ENCODE measurements around the gene STAT2.

The STAT2 gene

DNA sequence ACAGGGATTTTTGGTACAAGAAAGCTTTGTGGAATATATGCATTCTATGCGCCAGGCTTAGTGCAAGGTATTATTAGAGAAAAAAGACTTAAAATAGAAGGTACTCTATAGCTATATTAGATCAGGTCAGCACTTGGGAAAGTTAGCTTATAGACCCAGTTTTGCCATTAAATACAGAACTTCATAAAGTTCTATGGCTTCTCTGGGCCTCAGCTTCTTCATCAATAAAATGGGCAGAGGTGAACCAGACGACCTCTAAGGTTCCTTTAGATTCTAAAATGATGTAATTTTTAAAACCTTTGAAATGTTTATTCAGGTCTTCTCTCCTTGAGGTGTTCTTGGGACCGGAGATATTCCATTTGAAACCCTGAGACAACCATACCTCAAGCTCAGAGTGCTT lies 51.2 kb downstream of the STAT2 start:
- H3K4me3 ChIP-seq = no peak overlapping the region
- H3K36me3 ChIP-seq (ENCODE audit: insufficient read depth, low read length) = peaks cover 31% of the 10 kb centered on the region
- H3K9ac ChIP-seq (ENCODE audit: insufficient read length) = no peak overlapping the region
- no peak overlapping the region for H3K27ac ChIP-seq
- no peak for DNase-seq (ENCODE audit: low read depth, low spot score)
- TF ChIP-seq EZH2 (IDR thresholded peaks at IDR 0.05) (no peak), POLR2AphosphoS5 (IDR thresholded peaks at IDR 0.05; ENCODE audit: borderline replicate concordance, low read depth, low read length) (no peak), FOXP2 (optimal IDR thresholded peaks at IDR 0.05; ENCODE audit: control extremely low read depth, extremely low read length, insufficient read depth) (no peak)
- no peaks in the 10 kb centered on the region for H3K9me3 ChIP-seq (ENCODE audit: low read depth, low read length)

DNA sequence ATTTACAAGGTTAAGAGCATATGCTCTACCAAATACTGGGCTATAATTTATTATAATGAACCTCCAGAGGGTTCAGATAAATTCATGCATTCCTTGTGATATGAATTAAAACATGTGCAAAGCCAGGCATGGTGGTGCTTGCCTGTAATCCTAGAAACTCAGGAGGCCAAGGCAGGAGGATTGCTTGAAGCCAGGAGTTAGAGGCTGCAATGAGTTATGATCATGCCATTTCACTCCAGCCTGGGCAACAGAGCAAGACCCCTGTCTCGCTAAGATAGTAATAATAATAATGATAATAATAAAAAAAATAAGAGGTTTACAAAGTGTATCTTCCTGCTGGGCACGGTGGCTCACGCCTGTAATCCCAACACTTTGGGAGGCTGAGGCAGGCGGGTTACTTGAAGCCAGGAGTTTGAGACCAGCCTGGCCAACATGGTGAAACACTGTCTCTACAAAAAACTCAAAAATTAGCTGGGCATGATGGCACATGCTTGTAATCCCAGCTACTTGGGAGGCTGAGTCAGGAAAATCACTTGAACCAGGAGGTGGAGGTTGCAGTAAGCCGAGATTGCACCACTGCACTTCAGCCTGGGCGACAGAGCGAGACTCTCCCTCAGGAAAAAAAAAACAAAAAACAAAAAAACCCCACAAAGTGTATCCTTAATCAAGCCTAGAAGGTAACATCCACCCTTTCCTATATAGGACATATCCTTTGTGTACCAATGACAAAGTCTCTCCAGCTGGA lies 52.5 kb downstream of the STAT2 start:
- H3K36me3 ChIP-seq (ENCODE audit: insufficient read depth, low read length) = peaks cover 31% of the 10 kb centered on the region
- H3K9me3 ChIP-seq (ENCODE audit: low read depth, low read length) = no peaks in the 10 kb centered on the region

DNA sequence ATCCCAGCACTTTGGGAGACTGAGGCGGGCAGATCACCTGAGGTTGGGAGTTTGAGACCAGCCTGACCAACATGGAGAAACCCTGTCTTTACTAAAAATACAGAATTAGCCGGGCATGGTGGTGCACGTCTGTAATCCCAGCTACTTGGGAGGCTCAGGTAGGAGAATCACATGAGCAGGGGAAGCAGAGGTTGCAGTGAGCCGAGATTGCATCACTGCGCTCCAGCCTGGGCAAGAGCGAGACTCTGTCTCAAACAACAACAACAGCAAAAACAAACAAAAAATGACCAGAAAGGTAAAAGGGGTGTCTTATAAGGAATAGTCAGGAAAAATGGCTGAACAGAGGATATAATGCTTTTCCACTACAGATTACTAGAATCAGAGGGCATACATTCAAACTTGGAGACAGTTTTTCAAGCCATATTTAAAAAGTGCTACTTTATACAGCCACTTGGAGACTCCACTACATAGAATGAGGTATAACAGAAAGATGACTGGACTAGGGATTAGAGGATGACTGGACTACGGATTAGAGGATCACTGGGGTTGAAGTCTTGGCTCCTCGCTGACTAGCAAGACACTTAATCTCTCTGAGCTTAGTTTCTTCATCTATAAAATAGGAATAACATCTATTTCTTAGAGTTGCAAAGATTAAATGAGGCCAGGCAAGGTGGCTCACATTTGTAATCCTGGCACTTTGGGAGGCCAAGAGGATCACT lies 54.9 kb downstream of the STAT2 start:
- no peak for DNase-seq (ENCODE audit: low read depth, low spot score)
- TF ChIP-seq EZH2 (IDR thresholded peaks at IDR 0.05) (no peak), POLR2AphosphoS5 (IDR thresholded peaks at IDR 0.05; ENCODE audit: borderline replicate concordance, low read depth, low read length) (no peak), FOXP2 (optimal IDR thresholded peaks at IDR 0.05; ENCODE audit: control extremely low read depth, extremely low read length, insufficient read depth) (no peak)
- H3K4me3 ChIP-seq = no peak overlapping the region
- H3K9me3 ChIP-seq (ENCODE audit: low read depth, low read length) = no peaks in the 10 kb centered on the region
- no peak overlapping the region for H3K9ac ChIP-seq (ENCODE audit: insufficient read length)
- H3K36me3 ChIP-seq (ENCODE audit: insufficient read depth, low read length) = peaks cover 19% of the 10 kb centered on the region
- H3K27ac ChIP-seq = no peak overlapping the region

More for the DNA sequence above, 52.5 kb downstream of the STAT2 start:
- Histone ChIP-seq H3K27ac (no peak overlapping the region), H3K4me3 (no peak overlapping the region), H3K9ac (ENCODE audit: insufficient read length) (no peak overlapping the region)
- no peak for DNase-seq (ENCODE audit: low read depth, low spot score)
- TF ChIP-seq POLR2AphosphoS5 (IDR thresholded peaks at IDR 0.05; ENCODE audit: borderline replicate concordance, low read depth, low read length) = no peak
- no peak for TF ChIP-seq EZH2 (IDR thresholded peaks at IDR 0.05)
- TF ChIP-seq FOXP2 (optimal IDR thresholded peaks at IDR 0.05; ENCODE audit: control extremely low read depth, extremely low read length, insufficient read depth) = no peak

DNA sequence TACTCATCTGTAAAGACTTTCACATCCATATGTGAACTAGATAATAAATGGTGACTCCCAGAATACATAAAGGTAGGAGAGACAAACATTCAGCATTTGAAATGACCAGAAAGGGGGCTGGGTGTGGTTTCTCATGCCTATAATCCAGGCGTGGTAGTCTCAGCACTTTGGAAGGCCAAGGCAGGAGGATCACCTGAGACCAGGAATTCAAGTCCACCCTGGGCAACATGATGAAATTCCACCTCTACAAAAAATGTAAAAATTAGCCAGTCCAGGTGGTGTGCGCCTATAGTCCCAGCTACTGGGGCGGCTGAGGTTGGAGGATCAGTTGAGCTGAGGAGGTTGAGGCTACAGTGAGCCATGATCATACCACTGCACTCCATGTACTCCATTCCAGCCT lies 55.6 kb downstream of the STAT2 start:
- peaks cover 14% of the 10 kb centered on the region for H3K36me3 ChIP-seq (ENCODE audit: insufficient read depth, low read length)
- no peak for DNase-seq (ENCODE audit: low read depth, low spot score)
- TF ChIP-seq EZH2 (IDR thresholded peaks at IDR 0.05) (no peak), FOXP2 (optimal IDR thresholded peaks at IDR 0.05; ENCODE audit: control extremely low read depth, extremely low read length, insufficient read depth) (no peak), POLR2AphosphoS5 (IDR thresholded peaks at IDR 0.05; ENCODE audit: borderline replicate concordance, low read depth, low read length) (no peak)
- H3K4me3 ChIP-seq = no peak overlapping the region
- no peak overlapping the region for H3K27ac ChIP-seq
- no peak overlapping the region for H3K9ac ChIP-seq (ENCODE audit: insufficient read length)
- H3K9me3 ChIP-seq (ENCODE audit: low read depth, low read length) = no peaks in the 10 kb centered on the region

DNA sequence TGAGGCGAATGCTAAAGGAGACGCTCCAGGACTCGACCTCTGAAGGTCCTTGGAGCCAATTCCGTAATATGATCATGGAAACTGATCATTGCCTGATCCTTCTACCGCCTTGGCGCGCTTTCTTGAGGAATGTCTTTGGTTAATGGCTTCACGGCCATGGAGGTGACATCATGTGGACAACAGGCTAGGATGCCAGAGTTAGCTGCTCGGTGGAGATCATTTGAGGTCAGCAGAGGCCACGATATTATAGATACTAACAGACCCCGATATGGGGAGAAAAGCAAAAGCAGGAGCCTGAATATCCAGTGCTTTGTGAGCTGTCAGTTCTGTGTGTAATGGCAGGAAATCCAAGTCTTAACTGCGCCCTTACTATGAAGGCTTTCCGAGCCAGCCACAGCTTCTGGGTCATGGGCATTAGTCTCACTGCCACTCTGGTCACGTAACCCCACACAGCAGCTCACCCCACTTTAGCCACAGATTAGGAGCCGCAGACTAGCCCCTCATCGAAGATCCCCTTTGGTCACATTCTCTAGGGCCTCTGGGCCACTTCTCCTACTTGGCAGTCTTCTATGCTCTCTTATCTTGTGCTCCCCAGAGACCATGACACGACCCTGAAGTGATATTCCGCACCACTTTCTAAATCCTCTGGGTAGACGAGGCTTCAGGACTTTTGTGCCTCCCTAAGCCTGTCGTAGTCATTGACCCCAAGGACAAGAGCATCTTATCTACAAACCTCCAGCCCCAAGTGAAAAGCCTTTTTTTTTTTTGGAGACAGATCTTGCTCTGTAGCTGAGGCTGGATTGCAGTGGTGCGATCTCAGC lies 59.1 kb downstream of the STAT2 start:
- Histone ChIP-seq H3K9me3 (ENCODE audit: low read depth, low read length) (no peaks in the 10 kb centered on the region), H3K36me3 (ENCODE audit: insufficient read depth, low read length) (peaks cover 38% of the 10 kb centered on the region), H3K9ac (ENCODE audit: insufficient read length) (peak overlapping the region; percentile 79), H3K4me3 (peak overlapping the region; percentile 93), H3K27ac (peak overlapping the region; percentile 79)
- DNase-seq (ENCODE audit: low read depth, low spot score) = no peak
- TF ChIP-seq EZH2 (IDR thresholded peaks at IDR 0.05) = no peak
- TF ChIP-seq POLR2AphosphoS5 (IDR thresholded peaks at IDR 0.05; ENCODE audit: borderline replicate concordance, low read depth, low read length) = no peak
- TF ChIP-seq FOXP2 (optimal IDR thresholded peaks at IDR 0.05; ENCODE audit: control extremely low read depth, extremely low read length, insufficient read depth) = no peak

DNA sequence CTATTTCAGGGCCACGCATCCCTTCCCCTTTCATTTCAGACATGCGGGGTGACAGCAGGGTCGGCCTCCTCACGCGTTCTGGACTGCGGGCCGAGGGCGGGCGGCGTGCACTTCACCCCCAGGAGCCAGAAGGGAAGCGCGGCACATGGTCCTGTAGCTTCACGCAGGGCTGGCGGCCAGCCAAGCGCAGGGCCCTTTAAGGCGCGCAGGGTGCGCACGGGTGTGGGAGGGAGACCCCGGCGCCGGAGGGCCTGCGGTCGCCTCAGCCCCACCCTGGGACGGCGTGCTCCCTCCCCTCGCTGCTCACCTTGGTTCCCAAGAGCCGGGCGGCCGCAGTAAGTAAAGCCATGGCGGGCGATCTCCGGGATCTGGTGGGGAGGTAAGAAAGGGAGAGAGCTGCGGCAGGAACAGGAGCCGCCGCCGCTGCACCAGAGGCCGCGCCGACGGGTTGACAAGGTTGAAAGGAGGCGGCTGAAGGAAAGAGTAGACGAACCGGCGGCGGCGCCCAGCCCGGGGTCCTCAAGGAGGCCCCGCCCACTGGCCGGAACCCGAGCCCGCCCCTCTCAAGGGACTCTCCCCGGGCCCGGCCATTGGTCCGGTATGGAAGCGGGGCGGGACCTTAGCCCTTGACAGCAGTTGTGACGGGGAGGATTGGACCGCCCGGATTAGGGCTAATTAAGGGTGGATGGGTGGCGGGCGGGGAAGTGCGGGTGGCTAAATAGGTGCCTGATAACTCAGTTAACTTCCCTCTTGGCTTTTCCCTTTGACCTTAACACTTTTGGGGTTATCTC lies 59.9 kb downstream of the STAT2 start, which contains the start of gene CS:
CS (minus strand) TSS at position 478 of the 791 bp plus-strand sequence; CDS start at position 349, 129 bp downstream.
- peak within 1 kb of the TSS; percentile 81 for H3K27ac ChIP-seq
- TF ChIP-seq EZH2 (IDR thresholded peaks at IDR 0.05) = no peak
- TF ChIP-seq POLR2AphosphoS5 (IDR thresholded peaks at IDR 0.05; ENCODE audit: borderline replicate concordance, low read depth, low read length) = peak; percentile 67
- TF ChIP-seq FOXP2 (optimal IDR thresholded peaks at IDR 0.05; ENCODE audit: control extremely low read depth, extremely low read length, insufficient read depth) = peak; percentile 55
- no peaks in the 10 kb centered on the region for H3K9me3 ChIP-seq (ENCODE audit: low read depth, low read length)
- peak; percentile 81 for DNase-seq (ENCODE audit: low read depth, low spot score)
- peak within 1 kb of the TSS; percentile 88 for H3K9ac ChIP-seq (ENCODE audit: insufficient read length)
- H3K4me3 ChIP-seq = peak within 1 kb of the TSS; percentile 93
- H3K36me3 ChIP-seq (ENCODE audit: insufficient read depth, low read length) = peaks cover 35% of the 10 kb centered on the region

DNA sequence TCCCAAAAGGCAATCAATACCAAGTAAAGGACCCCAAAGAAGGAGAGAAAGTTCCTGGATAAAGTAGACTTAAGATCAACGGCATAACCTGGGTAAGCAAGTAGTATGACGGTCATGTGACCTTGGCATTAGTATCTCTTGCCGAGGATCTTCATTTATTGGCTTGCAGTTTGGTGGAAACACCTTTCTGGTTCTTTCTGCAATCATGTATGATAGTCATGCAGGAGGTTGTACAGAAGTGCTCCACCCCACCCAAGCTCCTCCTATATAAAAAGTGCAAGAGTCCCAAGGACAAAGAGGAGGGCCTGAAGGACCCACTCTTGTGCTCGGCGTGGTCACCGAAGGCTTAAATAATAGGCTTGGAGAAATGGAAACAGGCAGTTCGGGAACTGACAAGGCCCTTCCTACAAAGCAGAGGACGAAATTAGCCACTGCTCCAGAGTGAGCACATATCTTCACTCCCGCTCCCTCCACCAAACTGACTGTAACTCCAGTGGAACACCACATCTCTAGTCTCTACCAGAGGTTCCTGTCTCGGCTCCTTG lies 60.5 kb downstream of the STAT2 start:
- Histone ChIP-seq H3K36me3 (ENCODE audit: insufficient read depth, low read length) (peaks cover 34% of the 10 kb centered on the region), H3K9ac (ENCODE audit: insufficient read length) (peak overlapping the region; percentile 88), H3K4me3 (peak overlapping the region; percentile 93), H3K27ac (peak overlapping the region; percentile 81; the same call in 1 of the 2 replicates), H3K9me3 (ENCODE audit: low read depth, low read length) (no peaks in the 10 kb centered on the region)
- no peak for TF ChIP-seq FOXP2 (optimal IDR thresholded peaks at IDR 0.05; ENCODE audit: control extremely low read depth, extremely low read length, insufficient read depth)
- TF ChIP-seq POLR2AphosphoS5 (IDR thresholded peaks at IDR 0.05; ENCODE audit: borderline replicate concordance, low read depth, low read length) = no peak
- TF ChIP-seq EZH2 (IDR thresholded peaks at IDR 0.05) = no peak
- no peak for DNase-seq (ENCODE audit: low read depth, low spot score)

All from SK-N-MC (cell line).